GM23248 (cell line): ENCODE measurements around the gene AGAP1.

ENCODE experiments used
- EZH2 ChIP-seq: fragments of 200-600 bp; sonication (generic); IDR thresholded peaks from 2 replicates; pipeline ENCODE4 v1.6.1; 2018; ENCODE audit warnings: antibody characterized with exemption, mild to moderate bottlenecking; ENCODE audit not compliant: insufficient read depth, poor library complexity, severe bottlenecking
- EZH2phosphoT487 ChIP-seq: fragments of 200-600 bp; sonication (generic); IDR thresholded peaks from 2 replicates; pipeline ENCODE4 v1.6.1; 2018; ENCODE audit warnings: antibody characterized with exemption, moderate library complexity, mild to moderate bottlenecking, low read depth; ENCODE audit not compliant: insufficient read depth

DNA sequence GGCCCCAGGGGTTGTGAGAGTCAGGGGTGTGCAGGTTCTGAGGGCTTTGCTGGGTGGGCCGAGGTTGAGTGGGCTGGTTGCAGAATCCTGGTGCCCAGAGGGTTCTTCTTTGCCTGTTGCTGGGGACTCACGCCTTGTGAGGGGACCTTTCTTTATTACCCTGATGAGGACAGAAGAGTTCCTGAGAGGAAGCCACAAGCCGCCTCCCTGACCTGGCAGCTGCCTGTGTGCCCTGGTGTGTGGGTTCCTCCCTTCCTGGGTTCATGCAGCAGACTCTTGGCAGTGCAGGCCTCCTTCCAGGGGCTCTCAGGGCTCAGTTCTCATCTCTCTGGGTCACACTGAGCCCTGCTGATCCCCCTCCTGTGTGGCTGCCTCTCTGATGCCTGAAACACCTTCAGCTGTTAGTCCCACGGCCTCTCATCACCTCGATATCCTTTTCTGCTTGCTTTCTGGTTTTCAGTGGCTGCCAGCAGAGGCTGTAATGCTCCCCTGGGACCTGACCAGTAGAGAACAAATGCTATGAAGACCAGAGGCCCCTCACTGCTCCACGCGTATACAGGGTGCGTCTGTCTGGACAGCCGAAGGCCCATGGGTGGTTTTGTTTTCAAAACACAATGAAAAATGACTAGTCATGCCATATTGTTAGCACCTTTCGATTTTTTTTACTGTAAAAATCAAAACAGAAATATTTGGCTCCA lies 191.3 kb downstream of the AGAP1 start:
- TF ChIP-seq EZH2, result no peak
- no peak for TF ChIP-seq EZH2phosphoT487
